Activated T-cell treated with anti-CD3 and anti-CD28 coated beads, Interleukin-2, amount 50 U/mL, for 24 hours (primary cell): ENCODE results near the gene TMEM239.
"Not testable (repeated sequence)": the region's sequence is repeated elsewhere in the genome, so short reads cannot be mapped to it uniquely, and the experiment has no call there.

Source experiments
- DNase-seq: peaks from one replicate; pipeline ENCODE4 v3.0.0-alpha.2; 2020
- H3K27ac Mint-ChIP-seq: 2 replicates; pipeline ENCODE4 v1.8.0; 2020; ENCODE audit warnings: mild to moderate bottlenecking, mixed read lengths
- H3K27me3 Mint-ChIP-seq: 2 replicates; pipeline ENCODE4 v1.8.0; 2020; ENCODE audit warnings: mixed read lengths
- H3K36me3 Mint-ChIP-seq: 2 replicates; pipeline ENCODE4 v1.8.0; 2020; ENCODE audit warnings: low read depth, mixed read lengths
- H3K4me1 Mint-ChIP-seq: 2 replicates; pipeline ENCODE4 v1.8.0; 2020; ENCODE audit warnings: low read depth, mixed read lengths
- H3K4me3 Mint-ChIP-seq: 2 replicates; pipeline ENCODE4 v1.8.0; 2020; ENCODE audit warnings: mild to moderate bottlenecking, moderate library complexity, mixed read lengths
- H3K9me3 Mint-ChIP-seq: 2 replicates; pipeline ENCODE4 v1.8.0; 2020; ENCODE audit warnings: mixed read lengths

TMEM239 gene

DNA sequence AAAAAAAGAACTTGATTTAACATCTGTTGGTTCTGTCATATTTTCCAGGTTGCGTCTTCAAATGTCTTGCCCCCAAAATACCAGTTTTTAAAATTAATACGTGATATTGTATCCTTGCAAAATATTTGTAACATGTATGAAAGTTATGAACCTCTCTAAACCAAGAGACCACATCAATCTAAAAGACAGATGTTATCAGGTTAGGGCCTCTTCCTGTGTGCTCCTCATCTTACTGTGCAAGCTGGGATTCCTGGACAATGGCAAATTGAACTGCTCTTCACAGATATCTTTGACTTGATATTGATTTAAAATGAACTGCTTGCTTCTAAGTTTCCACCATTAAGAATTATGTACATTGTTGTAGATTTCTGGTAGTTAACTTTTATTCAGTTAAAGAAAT lies 9.6 kb downstream of the TMEM239 start:
- Mint-ChIP-seq H3K9me3 (no peaks in the 10 kb centered on the region), H3K4me1 (peaks cover 24% of the 10 kb centered on the region), H3K4me3 (no peak overlapping the region), H3K36me3 (no peaks in the 10 kb centered on the region), H3K27ac (no peak overlapping the region), H3K27me3 (peaks cover 11% of the 10 kb centered on the region)
- DNase-seq = no peak

DNA sequence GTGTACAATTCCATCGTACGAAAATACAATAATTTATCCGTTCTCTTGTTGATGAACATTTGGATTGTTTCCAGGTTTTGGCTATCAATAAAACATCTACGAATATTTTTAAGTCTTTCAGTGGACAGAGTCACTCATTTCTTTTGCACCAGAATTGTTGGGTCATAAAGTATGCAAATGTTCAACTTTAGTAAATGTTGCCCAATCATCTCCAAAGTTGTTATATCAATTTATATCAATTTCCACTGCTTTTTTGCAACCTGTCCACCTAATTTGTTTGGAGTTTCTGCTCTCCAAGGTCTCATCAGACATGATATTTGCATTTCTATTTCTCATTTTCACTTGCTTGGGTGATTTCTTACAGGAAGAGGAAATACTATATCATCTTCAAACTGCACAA lies 10.5 kb downstream of the TMEM239 start:
- no peak overlapping the region for H3K4me3 Mint-ChIP-seq
- no peak overlapping the region for H3K27ac Mint-ChIP-seq
- DNase-seq = no peak
- no peaks in the 10 kb centered on the region for H3K9me3 Mint-ChIP-seq
- H3K36me3 Mint-ChIP-seq = no peaks in the 10 kb centered on the region
- H3K27me3 Mint-ChIP-seq = peaks cover 6% of the 10 kb centered on the region
- peaks cover 22% of the 10 kb centered on the region for H3K4me1 Mint-ChIP-seq

DNA sequence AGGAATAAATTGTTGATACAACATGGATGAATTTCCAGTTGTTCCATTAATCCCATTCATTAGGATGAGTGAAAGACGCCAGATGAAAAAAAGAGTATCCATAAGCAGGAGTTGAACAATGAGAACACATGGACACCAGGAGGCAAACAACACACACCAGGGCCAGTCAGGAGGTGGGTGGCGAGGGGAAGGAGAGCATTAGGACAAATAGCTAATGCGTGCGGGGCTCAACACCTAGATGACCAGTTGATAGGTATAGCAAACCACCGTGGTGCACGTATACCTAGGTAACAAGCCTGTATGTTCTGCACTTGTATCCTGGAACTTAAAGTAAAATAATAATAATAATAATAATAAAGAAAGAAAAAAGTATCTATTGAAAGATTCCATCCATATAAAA lies 13.2 kb downstream of the TMEM239 start:
- H3K4me3 Mint-ChIP-seq = no peak overlapping the region

DNA sequence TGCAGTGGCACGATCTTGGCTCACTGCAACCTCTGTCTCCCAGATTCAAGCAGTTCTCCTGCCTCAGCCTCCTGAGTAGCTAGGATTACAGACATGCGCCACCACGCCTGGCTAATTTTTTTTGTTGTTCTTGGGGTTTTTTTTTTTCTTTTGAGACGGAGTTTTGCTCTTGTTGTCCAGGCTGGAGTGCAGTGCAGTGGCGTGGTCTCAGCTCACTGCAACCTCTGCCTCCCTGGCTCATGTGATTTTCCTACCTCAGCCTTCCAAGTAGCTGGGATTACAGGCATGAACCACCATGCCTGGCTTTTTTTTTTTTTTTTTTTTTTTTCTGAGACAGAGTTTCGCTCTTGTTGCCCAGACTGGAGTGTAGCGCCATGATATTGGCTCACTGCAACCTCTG lies 15.0 kb downstream of the TMEM239 start:
- not testable (repeated sequence) for H3K27me3 Mint-ChIP-seq, H3K9me3 Mint-ChIP-seq, DNase-seq

More for the DNA sequence above, 13.2 kb downstream of the TMEM239 start:
- Mint-ChIP-seq H3K27ac (no peak overlapping the region), H3K27me3 (peaks cover 4% of the 10 kb centered on the region), H3K36me3 (peaks cover under 1% of the 10 kb centered on the region), H3K9me3 (no peaks in the 10 kb centered on the region), H3K4me1 (peaks cover 23% of the 10 kb centered on the region)
- DNase-seq = no peak

DNA sequence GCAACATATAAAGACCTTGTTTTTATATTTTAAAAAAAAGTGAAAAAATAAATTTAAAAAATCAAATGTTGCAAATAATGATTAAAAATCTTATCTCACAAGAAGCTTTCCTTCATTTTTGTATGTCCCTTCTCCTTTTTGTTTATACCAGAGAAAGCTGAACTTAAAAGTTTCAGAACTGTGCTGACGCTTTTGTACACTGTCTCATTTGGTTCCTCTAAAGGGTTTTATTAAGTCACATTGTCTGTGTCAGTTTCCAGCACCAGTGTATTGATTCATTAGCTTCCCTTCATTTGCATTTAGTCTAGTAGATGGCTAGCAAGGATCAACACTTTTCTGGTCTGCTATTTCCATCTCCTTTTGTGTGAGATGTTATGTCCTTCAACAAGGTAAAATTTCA lies 17.6 kb downstream of the TMEM239 start:
- H3K27me3 Mint-ChIP-seq = no peaks in the 10 kb centered on the region
- H3K4me1 Mint-ChIP-seq = peaks cover 13% of the 10 kb centered on the region
- H3K4me3 Mint-ChIP-seq = no peak overlapping the region

More for the DNA sequence above, 15.0 kb downstream of the TMEM239 start:
- not testable (repeated sequence) for H3K27ac Mint-ChIP-seq, H3K4me3 Mint-ChIP-seq
- peaks cover 17% of the 10 kb centered on the region for H3K4me1 Mint-ChIP-seq
- H3K36me3 Mint-ChIP-seq = peaks cover 14% of the 10 kb centered on the region

DNA sequence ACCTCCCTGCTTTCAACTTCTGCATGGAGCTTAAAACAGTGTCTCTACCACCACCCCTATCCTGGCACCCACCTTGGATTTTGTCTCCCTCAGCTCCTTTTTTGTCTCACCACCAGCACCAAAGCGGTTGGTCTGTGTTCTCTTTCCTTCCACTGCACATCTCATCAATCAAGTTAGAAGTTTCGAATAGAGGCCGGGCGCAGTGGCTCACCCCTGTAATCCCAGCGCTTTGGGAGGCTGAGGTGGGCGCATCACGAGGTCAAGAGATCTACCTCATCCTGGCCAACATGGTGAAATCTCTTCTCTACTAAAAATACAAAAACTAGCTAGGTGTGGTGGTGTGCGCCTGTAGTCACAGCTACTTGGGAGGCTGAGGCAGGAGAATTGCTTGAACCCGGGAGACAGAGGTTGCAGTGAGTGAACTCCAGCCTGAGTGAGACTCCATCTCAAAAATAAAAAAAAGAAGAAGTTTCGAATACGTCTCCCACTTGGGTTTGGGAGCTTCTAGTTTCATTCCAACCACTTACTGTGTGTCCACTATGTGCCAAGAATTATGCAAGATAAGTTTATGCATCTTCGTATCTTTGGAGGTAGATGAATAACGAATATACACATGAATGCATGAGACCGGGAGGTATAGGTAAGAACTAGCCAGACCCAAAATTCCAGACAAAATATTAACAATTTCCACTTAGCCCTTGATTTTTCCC lies 18.4 kb downstream of the TMEM239 start:
- H3K27ac Mint-ChIP-seq = no peak overlapping the region
- no peak for DNase-seq
- peaks cover 18% of the 10 kb centered on the region for H3K4me1 Mint-ChIP-seq
- H3K9me3 Mint-ChIP-seq = peaks cover 3% of the 10 kb centered on the region
- peaks cover 44% of the 10 kb centered on the region for H3K36me3 Mint-ChIP-seq
- H3K4me3 Mint-ChIP-seq = no peak overlapping the region
- H3K27me3 Mint-ChIP-seq = no peaks in the 10 kb centered on the region

More for the DNA sequence above, 17.6 kb downstream of the TMEM239 start:
- no peak overlapping the region for H3K27ac Mint-ChIP-seq
- no peaks in the 10 kb centered on the region for H3K9me3 Mint-ChIP-seq
- DNase-seq = no peak
- H3K36me3 Mint-ChIP-seq = peaks cover 39% of the 10 kb centered on the region

DNA sequence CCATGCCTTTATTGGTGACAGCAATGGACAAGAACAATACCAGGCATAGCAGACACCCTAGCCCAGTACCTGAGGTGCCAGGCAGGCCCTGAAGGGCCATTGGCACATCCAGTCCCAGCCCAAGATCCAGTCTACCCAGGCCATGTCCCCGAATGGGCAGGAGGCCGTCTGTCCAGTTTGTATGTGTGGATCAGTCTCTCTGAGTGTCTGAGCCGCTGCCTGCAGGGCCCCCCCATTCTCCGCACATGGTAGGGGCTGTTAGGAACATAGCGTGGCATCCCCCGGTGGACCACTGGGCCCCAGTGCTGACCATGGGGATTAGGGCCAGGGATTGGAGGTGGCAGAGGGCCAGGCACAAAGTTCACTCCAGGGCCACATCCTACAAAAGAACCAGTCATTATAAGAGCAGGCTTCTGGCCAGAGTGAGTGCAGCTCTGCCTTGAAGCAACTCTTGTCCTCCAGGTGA lies 19.2 kb downstream of the TMEM239 start:
- Mint-ChIP-seq H3K36me3 (peaks cover 46% of the 10 kb centered on the region), H3K27ac (no peak overlapping the region), H3K27me3 (no peaks in the 10 kb centered on the region), H3K4me1 (peaks cover 22% of the 10 kb centered on the region), H3K9me3 (peaks cover 3% of the 10 kb centered on the region), H3K4me3 (no peak overlapping the region)
- no peak for DNase-seq

DNA sequence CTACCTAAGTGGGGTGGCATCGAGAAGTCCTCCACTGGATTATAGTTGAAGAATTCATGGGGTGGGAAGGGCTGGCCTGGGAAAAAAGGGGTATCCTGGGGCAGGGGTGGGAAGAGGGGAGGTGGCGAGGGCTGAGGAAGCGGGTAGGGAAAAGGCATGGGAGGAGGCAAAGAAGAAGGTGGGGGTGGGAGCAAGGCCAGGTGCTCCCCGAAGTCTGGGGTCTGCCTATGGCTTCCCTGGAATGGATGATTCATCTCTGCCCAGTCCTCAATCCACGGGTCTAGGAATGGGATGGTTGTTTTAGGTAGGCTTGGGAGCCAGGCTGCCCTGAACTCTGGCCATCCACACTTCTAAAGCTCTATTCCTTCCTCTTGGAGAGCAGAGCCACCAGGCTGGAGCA lies 19.9 kb downstream of the TMEM239 start:
- Mint-ChIP-seq H3K27me3 (no peaks in the 10 kb centered on the region), H3K4me1 (peaks cover 22% of the 10 kb centered on the region), H3K27ac (no peak overlapping the region), H3K9me3 (peaks cover 3% of the 10 kb centered on the region), H3K4me3 (no peak overlapping the region), H3K36me3 (peaks cover 49% of the 10 kb centered on the region)
- no peak for DNase-seq

DNA sequence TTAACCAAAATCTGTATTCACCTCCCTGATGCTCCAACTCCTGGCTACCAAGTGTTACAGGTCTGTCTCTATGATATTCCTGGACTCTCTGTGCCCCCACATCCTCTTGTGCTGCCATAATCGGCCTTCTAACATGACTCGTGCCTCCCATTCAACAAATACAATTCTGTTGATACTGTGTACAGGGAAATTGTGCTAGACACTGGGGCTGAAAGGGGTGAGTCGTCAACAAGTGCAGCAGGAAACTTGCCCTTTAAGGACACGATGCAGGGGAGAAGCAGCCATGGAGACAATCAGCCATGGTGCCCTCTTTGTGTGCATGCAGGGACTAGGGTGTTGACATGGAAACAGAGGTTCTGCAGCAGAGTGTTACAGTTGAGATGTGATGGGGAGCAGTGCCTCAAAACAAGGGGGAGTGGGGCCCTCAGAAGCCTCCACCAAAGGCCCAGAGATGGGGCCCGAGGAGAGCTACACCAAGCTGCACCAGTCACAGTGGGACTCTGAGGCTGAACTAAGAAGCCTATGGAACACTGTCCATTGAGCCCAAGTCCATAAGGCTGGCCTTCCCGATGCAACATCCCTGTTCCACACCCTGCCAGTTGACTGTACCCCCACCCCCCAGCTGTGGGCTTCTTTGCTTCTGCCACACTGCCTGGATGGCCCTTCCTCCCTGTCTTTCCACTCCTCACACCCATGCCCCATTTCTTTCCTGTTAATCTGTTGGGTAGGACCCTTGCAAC lies 21.2 kb downstream of the TMEM239 start:
- DNase-seq = no peak
- peaks cover 49% of the 10 kb centered on the region for H3K36me3 Mint-ChIP-seq
- peaks cover 18% of the 10 kb centered on the region for H3K4me1 Mint-ChIP-seq
- H3K9me3 Mint-ChIP-seq = peaks cover 3% of the 10 kb centered on the region
- no peak overlapping the region for H3K4me3 Mint-ChIP-seq
- H3K27ac Mint-ChIP-seq = no peak overlapping the region
- no peaks in the 10 kb centered on the region for H3K27me3 Mint-ChIP-seq

DNA sequence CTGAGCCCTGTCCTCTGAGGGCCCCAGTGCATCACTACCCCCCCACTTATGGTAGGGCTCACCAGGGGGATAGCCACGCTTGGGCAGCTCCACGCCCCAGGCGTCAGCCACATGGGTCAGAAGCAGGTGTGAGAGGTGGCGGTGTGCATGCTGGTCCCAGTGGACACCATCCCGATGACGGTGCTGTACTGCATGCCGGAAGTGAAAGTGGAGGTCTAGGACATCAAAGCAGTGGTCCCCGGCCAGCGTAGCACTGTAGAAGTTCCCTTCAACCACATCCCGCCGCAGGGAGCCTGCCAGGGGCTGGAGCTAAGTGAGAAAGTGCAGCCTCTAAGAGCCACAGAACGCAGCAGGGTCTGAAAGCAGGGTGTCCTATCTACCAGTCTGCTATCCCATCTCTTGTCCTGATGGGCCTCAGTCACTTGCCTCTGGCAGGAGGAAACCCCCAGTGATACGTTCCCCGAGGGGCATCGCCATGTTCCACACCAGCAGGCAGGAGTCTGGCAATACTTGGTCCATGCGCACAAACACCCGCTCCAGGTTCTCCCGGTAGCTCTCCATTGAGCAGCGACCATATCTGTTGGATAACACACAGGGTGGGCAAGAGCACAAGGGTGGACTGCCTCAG lies 22.1 kb downstream of the TMEM239 start:
- no peaks in the 10 kb centered on the region for H3K27me3 Mint-ChIP-seq
- peak overlapping the region; percentile 20 for H3K4me3 Mint-ChIP-seq

DNA sequence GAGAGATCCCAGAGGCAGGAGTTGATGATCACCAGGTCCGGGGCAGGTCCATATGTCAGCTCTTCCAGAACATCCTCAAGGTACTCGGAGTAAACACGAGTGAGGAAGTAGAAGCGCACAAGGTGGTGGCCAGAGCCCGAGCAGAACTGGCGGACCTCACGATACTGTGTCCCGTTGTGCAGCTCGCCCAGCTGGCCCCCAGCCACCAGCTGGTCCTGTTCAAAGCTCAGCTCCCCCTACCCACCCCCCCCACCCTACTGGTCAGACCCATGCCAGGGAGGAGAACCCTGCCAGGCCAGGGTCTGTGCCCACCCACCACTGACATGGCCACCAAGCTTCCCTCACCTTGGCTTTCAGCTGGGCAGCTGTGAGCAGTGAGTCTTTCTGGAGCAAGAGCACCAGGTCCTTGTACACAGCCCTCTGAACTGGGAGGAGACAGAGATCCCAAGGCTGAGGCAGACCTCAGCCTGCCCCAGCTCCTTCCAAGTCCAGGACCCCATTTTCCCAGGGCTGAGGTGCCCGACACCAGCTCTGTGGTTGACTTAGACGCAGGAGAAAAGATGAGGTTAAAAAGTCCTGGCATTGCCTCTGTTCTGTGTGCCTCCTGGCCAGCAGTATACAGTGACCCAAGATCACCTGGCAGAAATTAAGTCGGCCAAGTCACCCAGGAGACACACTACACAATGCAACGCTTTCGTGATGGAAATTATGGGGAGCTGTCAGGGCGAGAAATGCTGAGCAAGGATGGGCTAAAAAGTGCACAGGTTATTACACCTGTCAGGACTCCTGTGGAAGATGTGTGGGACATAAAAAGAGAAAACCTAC lies 22.9 kb downstream of the TMEM239 start:
- H3K4me1 Mint-ChIP-seq = peaks cover 28% of the 10 kb centered on the region
- peak overlapping the region; percentile 91 for H3K27ac Mint-ChIP-seq
- no peaks in the 10 kb centered on the region for H3K27me3 Mint-ChIP-seq
- peak; percentile 28 for DNase-seq
- H3K9me3 Mint-ChIP-seq = peaks cover 3% of the 10 kb centered on the region
- peaks cover 56% of the 10 kb centered on the region for H3K36me3 Mint-ChIP-seq
- H3K4me3 Mint-ChIP-seq = peak overlapping the region; percentile 71

More for the DNA sequence above, 22.1 kb downstream of the TMEM239 start:
- Mint-ChIP-seq H3K4me1 (peaks cover 20% of the 10 kb centered on the region), H3K9me3 (peaks cover 3% of the 10 kb centered on the region), H3K27ac (peak overlapping the region; percentile 10), H3K36me3 (peaks cover 53% of the 10 kb centered on the region)
- DNase-seq = no peak

DNA sequence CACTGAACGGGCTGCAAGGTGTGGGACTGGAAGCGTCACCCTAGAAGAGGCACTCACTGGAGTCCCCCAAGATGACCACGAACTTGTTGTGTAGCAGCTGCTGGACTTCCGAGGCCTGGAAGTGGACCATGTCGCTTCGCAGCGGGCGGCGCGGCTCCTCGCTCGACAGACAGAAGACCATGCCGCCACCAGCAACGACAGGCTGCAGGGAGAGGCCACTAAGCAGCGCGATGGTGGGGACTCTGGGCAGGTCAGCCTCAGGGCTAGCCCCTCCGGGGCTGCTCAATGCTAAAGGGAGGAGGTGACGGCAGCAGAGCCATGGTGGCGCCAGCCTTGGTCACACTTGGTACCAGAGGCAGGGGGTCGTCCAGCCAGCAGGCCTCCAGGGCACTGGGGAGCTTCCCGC lies 23.6 kb downstream of the TMEM239 start:
- peaks cover 3% of the 10 kb centered on the region for H3K9me3 Mint-ChIP-seq
- H3K27me3 Mint-ChIP-seq = no peaks in the 10 kb centered on the region
- peaks cover 34% of the 10 kb centered on the region for H3K4me1 Mint-ChIP-seq
- H3K4me3 Mint-ChIP-seq = peak overlapping the region; percentile 71
- DNase-seq = no peak
- peak overlapping the region; percentile 91 for H3K27ac Mint-ChIP-seq
- peaks cover 54% of the 10 kb centered on the region for H3K36me3 Mint-ChIP-seq

DNA sequence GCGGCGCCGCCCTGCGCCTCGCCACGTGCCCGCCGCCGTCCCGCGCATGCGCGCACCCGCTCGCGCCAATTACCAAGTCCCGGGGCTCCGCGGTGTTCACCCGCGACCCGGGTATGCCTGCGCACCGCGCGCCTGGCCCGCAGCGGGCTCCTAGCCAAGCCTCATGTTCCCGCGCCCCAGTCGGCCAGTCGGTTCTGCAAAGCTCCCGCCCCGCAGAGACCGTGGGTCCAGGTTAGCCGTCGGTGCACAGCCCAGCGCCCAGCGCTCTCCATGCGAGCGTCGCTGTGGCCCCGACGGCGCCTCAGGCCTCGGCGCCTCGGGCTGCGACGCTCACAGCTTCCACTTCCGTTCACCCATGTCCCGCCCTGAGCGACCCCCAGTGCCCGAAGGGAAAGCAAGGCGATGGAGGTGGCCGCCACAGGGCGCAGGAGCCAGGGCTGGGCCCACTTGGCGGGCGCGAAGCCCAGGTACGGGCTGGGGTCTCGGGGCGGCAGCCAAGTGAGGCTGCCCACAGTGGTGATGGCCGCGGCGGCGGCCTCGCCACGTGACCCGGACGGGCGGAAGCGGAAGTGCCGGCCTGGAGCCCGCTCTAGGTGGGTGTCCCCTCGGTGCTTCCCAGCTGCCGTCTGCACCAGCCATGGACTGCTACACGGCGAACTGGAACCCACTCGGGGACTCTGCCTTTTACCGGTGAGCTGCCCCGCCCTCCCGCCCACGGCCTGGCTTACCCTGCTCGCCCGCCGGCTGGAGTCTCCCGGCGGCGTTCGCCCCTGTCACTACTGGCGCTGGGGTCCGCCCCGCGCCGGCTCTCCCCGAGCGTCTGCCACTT lies 24.2 kb downstream of the TMEM239 start, which contains the start of the genes PCED1A and VPS16:
Gene PCED1A (minus strand): TSS at position 518 of the 829 bp plus-strand sequence. CDS start 743 bp downstream, outside the sequence.
Gene VPS16 (plus strand): TSS at position 608 of the 829 bp plus-strand sequence. CDS start 30 bp downstream, at position 638.
- Mint-ChIP-seq H3K27ac (peak within 1 kb of the TSS; percentile 92), H3K27me3 (no peaks in the 10 kb centered on the region), H3K36me3 (peaks cover 48% of the 10 kb centered on the region), H3K4me3 (peak within 1 kb of the TSS; percentile 91), H3K4me1 (peaks cover 39% of the 10 kb centered on the region), H3K9me3 (peaks cover 3% of the 10 kb centered on the region)
- DNase-seq = peak; percentile 97
